ENCODE data around the gene KIF9.

The KIF9 gene

GRCh38 chr3:47274652-47275051, 7.9 kb downstream of the KIF9 start:
- TF ChIP-seq ZC3H10 (CRISPR knock-in tag; IDR thresholded peaks at IDR 0.05) (no peak), RARB (CRISPR knock-in tag; IDR thresholded peaks at IDR 0.05) (no peak), TSHZ2 (CRISPR knock-in tag; IDR thresholded peaks at IDR 0.05) (no peak), CSDC2 (CRISPR knock-in tag; IDR thresholded peaks at IDR 0.05) (no peak), BACH2 (CRISPR knock-in tag; IDR thresholded peaks at IDR 0.05; ENCODE audit: borderline replicate concordance) (no peak), POU6F1 (CRISPR knock-in tag; IDR thresholded peaks at IDR 0.05; ENCODE audit: borderline replicate concordance, low read depth) (no peak), ZNF8 (CRISPR knock-in tag; IDR thresholded peaks at IDR 0.05) (no peak), ARNTL (CRISPR knock-in tag; IDR thresholded peaks at IDR 0.05; ENCODE audit: borderline replicate concordance, low read depth) (no peak), SNAI2 (CRISPR knock-in tag; IDR thresholded peaks at IDR 0.05) (no peak), PPARA (CRISPR knock-in tag; IDR thresholded peaks at IDR 0.05; ENCODE audit: borderline replicate concordance) (no peak), TCF4 (CRISPR knock-in tag; IDR thresholded peaks at IDR 0.05; ENCODE audit: borderline replicate concordance) (no peak), OSR1 (CRISPR knock-in tag; IDR thresholded peaks at IDR 0.05) (no peak), ZNF565 (CRISPR knock-in tag; conservative IDR thresholded peaks at IDR 0.05; ENCODE audit: low read depth) (no peak), ESRRG (CRISPR knock-in tag; IDR thresholded peaks at IDR 0.05) (no peak), CSRNP3 (CRISPR knock-in tag; IDR thresholded peaks at IDR 0.05) (no peak), ZFP30 (CRISPR knock-in tag; IDR thresholded peaks at IDR 0.05) (no peak)
- ATAC-seq, result no peak

- ATAC-seq, result peak; percentile 33; the same call in 2 of the 3 replicates
- TF ChIP-seq SNAI2 (CRISPR knock-in tag; IDR thresholded peaks at IDR 0.05) (no peak), TSHZ2 (CRISPR knock-in tag; IDR thresholded peaks at IDR 0.05) (no peak), ZFP30 (CRISPR knock-in tag; IDR thresholded peaks at IDR 0.05) (no peak), ESRRG (CRISPR knock-in tag; IDR thresholded peaks at IDR 0.05) (no peak), TCF4 (CRISPR knock-in tag; IDR thresholded peaks at IDR 0.05; ENCODE audit: borderline replicate concordance) (no peak), ISL1 (CRISPR knock-in tag; IDR thresholded peaks at IDR 0.05) (no peak), CREB5 (CRISPR knock-in tag; IDR thresholded peaks at IDR 0.05; ENCODE audit: low read depth) (no peak), RARB (CRISPR knock-in tag; IDR thresholded peaks at IDR 0.05) (no peak), PATZ1 (CRISPR knock-in tag; IDR thresholded peaks at IDR 0.05; ENCODE audit: borderline replicate concordance) (no peak), ARNTL (CRISPR knock-in tag; IDR thresholded peaks at IDR 0.05; ENCODE audit: borderline replicate concordance, low read depth) (no peak), ZC3H10 (CRISPR knock-in tag; IDR thresholded peaks at IDR 0.05) (no peak), ZNF565 (CRISPR knock-in tag; conservative IDR thresholded peaks at IDR 0.05; ENCODE audit: low read depth) (no peak), GLIS3 (CRISPR knock-in tag; IDR thresholded peaks at IDR 0.05) (no peak), CSDC2 (CRISPR knock-in tag; IDR thresholded peaks at IDR 0.05) (no peak), ZNF8 (CRISPR knock-in tag; IDR thresholded peaks at IDR 0.05) (no peak)
Measured at GRCh38 chr3:47273564-47273963, 9.0 kb downstream of the KIF9 start.
